ENCODE measurements around the gene LTBP1.

LTBP1 gene

DNA sequence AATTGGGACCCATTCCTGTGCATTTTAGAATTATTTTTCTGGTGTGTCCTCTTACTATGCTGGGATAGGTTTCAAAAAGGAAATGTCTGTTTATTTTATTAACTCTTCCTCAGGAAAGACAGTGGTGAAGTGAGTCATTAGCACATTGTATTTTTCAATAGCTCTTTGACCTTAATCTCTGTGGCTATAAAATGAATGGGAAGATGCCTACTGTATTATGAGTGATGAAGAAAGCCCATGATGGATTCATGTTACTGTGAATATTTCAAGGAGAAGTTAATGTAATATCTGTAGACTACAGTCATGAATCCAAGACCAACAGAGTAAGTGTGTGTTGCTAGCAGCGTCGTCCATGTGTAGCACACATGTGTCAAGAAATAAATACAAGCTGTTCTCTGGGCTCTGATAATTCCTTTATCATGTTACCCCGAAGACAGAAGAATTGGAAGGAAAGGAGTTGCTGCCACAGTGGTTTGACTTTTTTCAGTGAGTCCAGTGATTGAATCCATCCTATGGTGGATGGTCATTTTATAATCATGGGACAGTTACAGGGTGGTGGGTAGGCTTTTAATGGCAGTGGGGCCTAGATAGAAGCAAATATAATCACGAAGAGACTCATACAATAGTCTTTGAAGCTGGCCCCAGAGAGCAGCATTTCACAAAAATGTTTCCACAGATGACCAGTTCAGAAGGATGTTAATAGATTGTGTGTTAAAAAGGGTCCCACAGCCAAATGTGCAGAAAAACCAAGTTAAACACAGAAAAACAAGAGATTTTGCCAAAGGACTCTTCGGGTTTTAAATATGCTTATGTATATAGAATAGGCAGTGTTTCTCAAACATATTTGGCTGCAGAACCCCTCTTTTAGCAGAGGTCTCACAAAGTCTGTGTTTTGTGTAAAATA, 290.0 kb downstream of the LTBP1 start:
- Mint-ChIP-seq H3K27ac (no peak overlapping the region), H3K27me3 (ENCODE audit: low read depth) (no peaks in the 10 kb centered on the region), H3K4me3 (no peak overlapping the region), H3K4me1 (no peaks in the 10 kb centered on the region), H3K9me3 (peaks cover 3% of the 10 kb centered on the region), H3K36me3 (ENCODE audit: low read depth) (peaks cover 13% of the 10 kb centered on the region)
- TF ChIP-seq, protein P1, sequence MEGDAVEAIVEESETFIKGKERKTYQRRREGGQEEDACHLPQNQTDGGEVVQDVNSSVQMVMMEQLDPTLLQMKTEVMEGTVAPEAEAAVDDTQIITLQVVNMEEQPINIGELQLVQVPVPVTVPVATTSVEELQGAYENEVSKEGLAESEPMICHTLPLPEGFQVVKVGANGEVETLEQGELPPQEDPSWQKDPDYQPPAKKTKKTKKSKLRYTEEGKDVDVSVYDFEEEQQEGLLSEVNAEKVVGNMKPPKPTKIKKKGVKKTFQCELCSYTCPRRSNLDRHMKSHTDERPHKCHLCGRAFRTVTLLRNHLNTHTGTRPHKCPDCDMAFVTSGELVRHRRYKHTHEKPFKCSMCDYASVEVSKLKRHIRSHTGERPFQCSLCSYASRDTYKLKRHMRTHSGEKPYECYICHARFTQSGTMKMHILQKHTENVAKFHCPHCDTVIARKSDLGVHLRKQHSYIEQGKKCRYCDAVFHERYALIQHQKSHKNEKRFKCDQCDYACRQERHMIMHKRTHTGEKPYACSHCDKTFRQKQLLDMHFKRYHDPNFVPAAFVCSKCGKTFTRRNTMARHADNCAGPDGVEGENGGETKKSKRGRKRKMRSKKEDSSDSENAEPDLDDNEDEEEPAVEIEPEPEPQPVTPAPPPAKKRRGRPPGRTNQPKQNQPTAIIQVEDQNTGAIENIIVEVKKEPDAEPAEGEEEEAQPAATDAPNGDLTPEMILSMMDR (IDR thresholded peaks at IDR 0.05; ENCODE audit: unreplicated experiment in 3 of 3), result no peak

DNA sequence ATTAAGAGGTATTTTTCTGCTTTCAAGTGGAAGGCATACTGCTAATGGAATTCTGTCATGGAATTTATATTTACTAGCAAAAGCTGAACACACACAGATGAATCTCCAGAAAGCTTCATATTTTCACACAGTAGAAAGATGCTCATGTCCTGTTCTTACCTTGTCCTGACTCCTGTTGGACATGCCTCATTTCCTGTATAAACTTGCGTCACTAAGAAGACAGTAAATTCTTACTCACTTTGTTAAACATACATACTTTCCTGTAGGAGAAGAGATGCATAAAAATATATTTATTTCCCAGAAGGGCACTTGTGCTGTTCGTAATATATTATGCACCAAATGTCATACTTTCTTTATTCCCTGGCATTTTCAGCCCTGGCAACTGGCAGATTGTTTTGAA, 291.4 kb downstream of the LTBP1 start:
- Mint-ChIP-seq H3K9me3 (peaks cover 3% of the 10 kb centered on the region), H3K4me3 (no peak overlapping the region), H3K27ac (no peak overlapping the region), H3K36me3 (ENCODE audit: low read depth) (peaks cover 13% of the 10 kb centered on the region), H3K27me3 (ENCODE audit: low read depth) (no peaks in the 10 kb centered on the region), H3K4me1 (no peaks in the 10 kb centered on the region)
- TF ChIP-seq, protein P1 (IDR thresholded peaks at IDR 0.05; ENCODE audit: unreplicated experiment in 3 of 3), result no peak

DNA sequence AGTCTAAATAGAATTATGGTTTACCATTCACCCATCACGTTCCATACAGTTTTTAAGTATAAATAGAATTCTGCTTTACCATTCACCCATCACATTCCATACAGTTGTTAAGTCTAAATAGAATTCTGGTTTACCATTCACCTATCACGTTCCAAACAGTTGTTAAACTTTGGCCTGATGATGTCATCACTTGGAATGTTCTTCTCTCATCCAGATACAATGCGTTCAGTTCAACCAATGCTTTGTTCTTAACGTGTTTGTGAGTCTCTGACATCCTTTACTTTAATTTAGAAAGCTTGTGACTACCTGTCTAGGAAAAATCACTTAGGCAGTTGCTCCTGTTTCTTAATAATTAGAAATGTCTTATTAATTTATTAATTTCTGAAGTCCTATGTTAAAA, 293.4 kb downstream of the LTBP1 start:
- TF ChIP-seq, protein P1 (IDR thresholded peaks at IDR 0.05; ENCODE audit: unreplicated experiment in 3 of 3), result no peak
- H3K27me3 Mint-ChIP-seq (ENCODE audit: low read depth), result no peaks in the 10 kb centered on the region
- no peaks in the 10 kb centered on the region for H3K4me1 Mint-ChIP-seq
- H3K27ac Mint-ChIP-seq, result no peak overlapping the region
- no peak overlapping the region for H3K4me3 Mint-ChIP-seq
- H3K9me3 Mint-ChIP-seq, result no peaks in the 10 kb centered on the region
- H3K36me3 Mint-ChIP-seq (ENCODE audit: low read depth), result peaks cover under 1% of the 10 kb centered on the region

DNA sequence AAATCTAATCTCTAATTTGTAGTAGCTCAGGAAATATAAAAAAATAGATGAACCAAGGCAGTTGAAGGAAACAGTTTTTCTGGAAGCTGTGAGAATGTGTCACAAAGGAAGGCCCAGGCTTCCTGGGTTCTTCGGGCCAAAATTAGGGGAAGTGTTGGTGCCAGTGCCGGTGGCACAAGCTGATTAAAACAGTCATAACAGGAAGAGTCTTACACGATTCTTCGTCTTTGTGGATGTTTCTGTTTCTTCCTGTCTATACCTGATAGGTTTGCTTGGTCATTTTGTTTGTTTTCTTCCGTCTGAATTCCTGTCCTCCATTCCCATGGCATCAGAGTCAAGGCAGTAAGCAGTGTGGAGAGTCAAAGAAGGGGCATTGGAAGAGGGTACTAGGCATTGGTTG, 294.3 kb downstream of the LTBP1 start:
- TF ChIP-seq, protein P1 (IDR thresholded peaks at IDR 0.05; ENCODE audit: unreplicated experiment in 3 of 3), result no peak
- H3K27me3 Mint-ChIP-seq (ENCODE audit: low read depth), result no peaks in the 10 kb centered on the region
- H3K4me3 Mint-ChIP-seq, result no peak overlapping the region
- no peaks in the 10 kb centered on the region for H3K36me3 Mint-ChIP-seq (ENCODE audit: low read depth)
- H3K4me1 Mint-ChIP-seq, result peaks cover 2% of the 10 kb centered on the region
- H3K27ac Mint-ChIP-seq, result no peak overlapping the region
- H3K9me3 Mint-ChIP-seq, result no peaks in the 10 kb centered on the region

DNA sequence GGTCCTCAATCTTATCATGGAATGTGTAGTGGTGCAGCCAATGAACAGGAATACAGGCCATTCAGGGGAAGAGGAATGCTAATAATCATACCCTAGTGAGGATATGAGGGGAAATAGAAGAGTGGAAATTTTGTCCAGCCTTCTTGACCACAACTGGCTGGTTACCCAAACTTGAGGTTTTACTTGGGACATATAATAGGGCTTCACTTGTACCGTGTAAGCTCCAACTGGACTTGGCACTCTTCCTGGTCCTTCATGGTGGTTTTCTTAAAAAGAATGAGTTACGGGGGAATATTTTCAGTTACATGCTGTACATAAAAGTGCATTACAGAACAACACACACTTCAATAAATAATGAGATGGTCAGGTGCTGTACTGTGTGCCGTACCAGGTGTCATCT, 294.8 kb downstream of the LTBP1 start:
- Mint-ChIP-seq H3K4me1 (peaks cover 7% of the 10 kb centered on the region), H3K36me3 (ENCODE audit: low read depth) (no peaks in the 10 kb centered on the region), H3K27me3 (ENCODE audit: low read depth) (no peaks in the 10 kb centered on the region), H3K4me3 (no peak overlapping the region), H3K27ac (no peak overlapping the region), H3K9me3 (no peaks in the 10 kb centered on the region)
- TF ChIP-seq, protein P1 (IDR thresholded peaks at IDR 0.05; ENCODE audit: unreplicated experiment in 3 of 3), result no peak

DNA sequence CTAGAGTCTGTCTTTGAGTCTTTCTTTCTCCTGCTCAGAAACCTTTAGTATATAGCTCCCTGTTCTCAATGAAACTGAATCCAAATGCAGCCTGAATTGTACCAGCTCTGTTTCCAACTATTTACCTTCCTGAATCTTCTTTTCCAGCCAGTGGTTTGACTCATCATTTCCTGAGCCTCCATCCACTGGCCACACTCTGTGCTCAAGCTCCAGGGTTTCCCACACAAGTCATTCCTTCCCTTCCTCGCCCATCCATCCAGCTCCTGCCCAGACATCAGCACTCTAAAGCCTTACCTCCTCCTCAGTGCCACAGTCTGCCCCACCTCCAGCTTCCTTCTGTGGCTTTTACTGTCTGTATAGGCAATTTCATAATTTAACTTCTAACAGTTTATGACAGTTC, 296.1 kb downstream of the LTBP1 start:
- H3K4me3 Mint-ChIP-seq, result no peak overlapping the region
- no peaks in the 10 kb centered on the region for H3K36me3 Mint-ChIP-seq (ENCODE audit: low read depth)
- TF ChIP-seq, protein P1 (IDR thresholded peaks at IDR 0.05; ENCODE audit: unreplicated experiment in 3 of 3), result no peak
- no peaks in the 10 kb centered on the region for H3K9me3 Mint-ChIP-seq
- peaks cover 12% of the 10 kb centered on the region for H3K4me1 Mint-ChIP-seq
- no peak overlapping the region for H3K27ac Mint-ChIP-seq
- no peaks in the 10 kb centered on the region for H3K27me3 Mint-ChIP-seq (ENCODE audit: low read depth)

Data from nephron (organoid).